ENCODE results near the gene RPL4.

Gene RPL4

GRCh38 chr15:66452971-66453580, 51.6 kb downstream of the RPL4 start:
- no peak for DNase-seq

- no peak for DNase-seq
These were observed 52.2 kb downstream of the RPL4 start for GRCh38 chr15:66452420-66452819.
